Astrocyte (in vitro differentiated cells and primary cell): ENCODE results near the gene LRRC4C.

Experiments
- EZH2 ChIP-seq: IDR thresholded peaks from 2 replicates; pipeline ENCODE4 v1.6.1; 2012; ENCODE audit warnings: mild to moderate bottlenecking, low read length, inconsistent platforms; ENCODE audit not compliant: insufficient read depth
- TF ChIP-seq, protein P1 (sequence below): IDR thresholded peaks from 2 replicates; pipeline ENCODE4 v1.5.1; 2011; ENCODE audit warnings: low read depth, mild to moderate bottlenecking, inconsistent platforms, low read length, moderate library complexity; ENCODE audit not compliant: insufficient read depth

DNA sequence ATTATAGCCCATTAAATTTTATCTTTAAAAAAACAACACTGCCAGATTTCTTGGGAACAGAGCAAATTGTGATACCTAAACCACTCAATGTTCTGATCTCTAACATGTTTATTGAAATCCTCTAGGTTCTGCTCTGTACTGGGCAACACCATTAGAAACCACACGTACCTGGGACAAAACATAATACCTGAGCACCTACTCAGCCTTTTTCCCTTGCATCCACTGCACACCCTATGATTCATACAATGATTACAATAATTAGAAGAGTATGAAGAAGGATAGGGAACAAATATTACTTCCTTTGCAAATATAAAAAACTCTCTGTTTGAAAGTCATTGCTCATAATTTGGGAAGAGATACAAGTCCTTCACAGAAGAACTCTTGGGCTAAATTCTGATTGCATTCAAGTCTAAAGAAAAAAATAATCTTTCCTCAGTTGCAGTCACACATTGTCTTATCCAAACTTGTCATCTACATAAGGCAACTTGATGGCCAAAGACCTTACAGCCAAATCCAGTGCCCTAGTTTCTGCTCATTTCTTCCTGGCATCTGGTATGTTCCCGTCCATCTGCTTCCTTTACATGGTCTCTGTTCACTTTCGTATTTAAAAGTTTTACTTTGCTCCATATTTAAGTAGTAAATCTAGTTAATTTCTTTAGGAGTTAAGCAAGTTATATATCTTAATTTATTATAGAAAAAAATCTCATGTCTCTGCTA is 407.4 kb downstream of the LRRC4C start:
- TF ChIP-seq, protein P1, sequence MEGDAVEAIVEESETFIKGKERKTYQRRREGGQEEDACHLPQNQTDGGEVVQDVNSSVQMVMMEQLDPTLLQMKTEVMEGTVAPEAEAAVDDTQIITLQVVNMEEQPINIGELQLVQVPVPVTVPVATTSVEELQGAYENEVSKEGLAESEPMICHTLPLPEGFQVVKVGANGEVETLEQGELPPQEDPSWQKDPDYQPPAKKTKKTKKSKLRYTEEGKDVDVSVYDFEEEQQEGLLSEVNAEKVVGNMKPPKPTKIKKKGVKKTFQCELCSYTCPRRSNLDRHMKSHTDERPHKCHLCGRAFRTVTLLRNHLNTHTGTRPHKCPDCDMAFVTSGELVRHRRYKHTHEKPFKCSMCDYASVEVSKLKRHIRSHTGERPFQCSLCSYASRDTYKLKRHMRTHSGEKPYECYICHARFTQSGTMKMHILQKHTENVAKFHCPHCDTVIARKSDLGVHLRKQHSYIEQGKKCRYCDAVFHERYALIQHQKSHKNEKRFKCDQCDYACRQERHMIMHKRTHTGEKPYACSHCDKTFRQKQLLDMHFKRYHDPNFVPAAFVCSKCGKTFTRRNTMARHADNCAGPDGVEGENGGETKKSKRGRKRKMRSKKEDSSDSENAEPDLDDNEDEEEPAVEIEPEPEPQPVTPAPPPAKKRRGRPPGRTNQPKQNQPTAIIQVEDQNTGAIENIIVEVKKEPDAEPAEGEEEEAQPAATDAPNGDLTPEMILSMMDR = no peak
- TF ChIP-seq EZH2 = no peak
